HEK293 (cell line): ENCODE data around the gene TPO.

ENCODE experiments used
- CTCF ChIA-PET: fragments of 350-600 bp; formaldehyde crosslinking; extraction: SDS; loops from one replicate; lab custom pipeline; 2021; ENCODE audit warnings: antibody characterized with exemption; lab: Yijun Ruan, JAX
- POLR2A ChIA-PET: fragments of 300-600 bp; formaldehyde crosslinking; extraction: SDS; loops from one replicate; lab custom pipeline; 2020; ENCODE audit warnings: antibody characterized with exemption, inconsistent platforms; lab: Yijun Ruan, JAX
- H3K27ac ChIP-seq: fragments of 200-500 bp; sonication (Bioruptor generic); 2 replicates; pipeline ENCODE4 v1.5.1; 2014; ENCODE audit warnings: low read depth, low read length, control low read depth, inconsistent platforms; ENCODE audit errors: extremely low read depth
- H3K36me3 ChIP-seq, 2 experiments: fragments of 200-500 bp in 1 of 2; sonication (Bioruptor generic) in 1 of 2; 1 replicate in 1 of 2; 2 replicates in 1 of 2; pipeline ENCODE4 v1.5.1; 2014 to 2017; ENCODE audit warnings: inconsistent platforms in 2 of 2, low read length in 2 of 2; ENCODE audit not compliant: control insufficient read depth in 2 of 2, insufficient read depth in 1 of 2
- H3K4me1 ChIP-seq: fragments of 200-500 bp; sonication (Bioruptor generic); 2 replicates; pipeline ENCODE4 v1.5.1; 2014; ENCODE audit warnings: mild to moderate bottlenecking, low read length, inconsistent platforms; ENCODE audit not compliant: control insufficient read depth, insufficient read depth
- H3K4me3 ChIP-seq: 2 replicates; pipeline ENCODE4 v1.5.1; 2011; ENCODE audit warnings: low read depth, mild to moderate bottlenecking, control low read depth, low read length, moderate library complexity
- H3K9me3 ChIP-seq: fragments of 200-500 bp; sonication (Bioruptor generic); 2 replicates; pipeline ENCODE4 v1.5.1; 2014; ENCODE audit warnings: low read depth, low read length, inconsistent platforms; ENCODE audit not compliant: control insufficient read depth, insufficient read depth
- EGR2 ChIP-seq: fragments of 450-650 bp; formaldehyde crosslinking; IDR thresholded peaks from 2 replicates; pipeline ENCODE4 v1.5.1; 2016; ENCODE audit warnings: low read depth, missing biosample characterization, missing genetic modification characterization
- GLI4 ChIP-seq: fragments of 450-650 bp; formaldehyde crosslinking; IDR thresholded peaks from 2 replicates; pipeline ENCODE4 v1.5.1; 2016; ENCODE audit warnings: missing biosample characterization, missing genetic modification characterization
- GLIS1 ChIP-seq: fragments of 450-650 bp; formaldehyde crosslinking; IDR thresholded peaks from 2 replicates; pipeline ENCODE4 v1.5.1; 2016; ENCODE audit warnings: missing biosample characterization, missing genetic modification characterization
- HOXD13 ChIP-seq: sonication (generic); formaldehyde crosslinking; IDR thresholded peaks from 2 replicates; pipeline ENCODE4 v1.8.0; 2022; ENCODE audit warnings: missing genetic modification reagents, borderline replicate concordance
- OVOL3 ChIP-seq: fragments of 450-650 bp; formaldehyde crosslinking; IDR thresholded peaks from 2 replicates; pipeline ENCODE4 v1.5.1; 2016; ENCODE audit warnings: missing biosample characterization, missing genetic modification characterization
- SP3 ChIP-seq: fragments of 450-650 bp; formaldehyde crosslinking; IDR thresholded peaks from 2 replicates; pipeline ENCODE4 v1.5.1; 2016; ENCODE audit warnings: missing biosample characterization, missing genetic modification characterization
- ZBTB1 ChIP-seq: fragments of 450-650 bp; formaldehyde crosslinking; IDR thresholded peaks from 2 replicates; pipeline ENCODE4 v1.5.1; 2016; ENCODE audit warnings: missing biosample characterization, missing genetic modification characterization
- ZBTB20 ChIP-seq: fragments of 450-650 bp; formaldehyde crosslinking; IDR thresholded peaks from 2 replicates; pipeline ENCODE4 v1.5.1; 2016; ENCODE audit warnings: missing biosample characterization, missing genetic modification characterization
- ZNF121 ChIP-seq: fragments of 450-650 bp; formaldehyde crosslinking; IDR thresholded peaks from 2 replicates; pipeline ENCODE4 v1.5.1; 2016; ENCODE audit warnings: missing biosample characterization, missing genetic modification characterization
- ZNF239 ChIP-seq: fragments of 450-650 bp; formaldehyde crosslinking; IDR thresholded peaks from 2 replicates; pipeline ENCODE4 v1.5.1; 2016; ENCODE audit warnings: missing biosample characterization, missing genetic modification characterization
- ZNF366 ChIP-seq: fragments of 450-650 bp; formaldehyde crosslinking; conservative IDR thresholded peaks from 2 replicates; pipeline ENCODE4 v1.5.1; 2016; ENCODE audit warnings: missing biosample characterization, missing genetic modification characterization
- ZNF449 ChIP-seq: fragments of 450-650 bp; formaldehyde crosslinking; IDR thresholded peaks from 2 replicates; pipeline ENCODE4 v1.5.1; 2017; ENCODE audit warnings: missing biosample characterization, mild to moderate bottlenecking, missing genetic modification characterization, moderate library complexity
- ZNF48 ChIP-seq: fragments of 450-650 bp; formaldehyde crosslinking; IDR thresholded peaks from 2 replicates; pipeline ENCODE4 v1.5.1; 2016; ENCODE audit warnings: missing biosample characterization, missing genetic modification characterization
- ZNF513 ChIP-seq: fragments of 450-650 bp; IDR thresholded peaks from 2 replicates; pipeline ENCODE4 v1.5.1; 2018; ENCODE audit warnings: missing biosample characterization, missing genetic modification characterization
- ZNF521 ChIP-seq: fragments of 450-650 bp; formaldehyde crosslinking; IDR thresholded peaks from 2 replicates; pipeline ENCODE4 v1.5.1; 2017; ENCODE audit warnings: missing biosample characterization, mild to moderate bottlenecking, missing genetic modification characterization
- ZNF596 ChIP-seq: fragments of 450-650 bp; IDR thresholded peaks from 2 replicates; pipeline ENCODE4 v1.5.0; 2018; ENCODE audit warnings: missing biosample characterization, mild to moderate bottlenecking, missing genetic modification characterization, moderate library complexity
- ZNF837 ChIP-seq: fragments of 450-650 bp; formaldehyde crosslinking; IDR thresholded peaks from 2 replicates; pipeline ENCODE4 v1.5.1; 2016; ENCODE audit warnings: missing biosample characterization, missing genetic modification characterization
- TF ChIP-seq, protein P1 (sequence below): fragments of 450-650 bp; formaldehyde crosslinking; IDR thresholded peaks from 2 replicates; pipeline ENCODE4 v1.5.1; 2016; ENCODE audit warnings: missing biosample characterization, missing genetic modification characterization, low read depth
- TF ChIP-seq, protein P2 (sequence below): fragments of 450-650 bp; formaldehyde crosslinking; IDR thresholded peaks from 2 replicates; pipeline ENCODE4 v1.5.1; 2016; ENCODE audit warnings: missing biosample characterization, missing genetic modification characterization

TPO gene

DNA sequence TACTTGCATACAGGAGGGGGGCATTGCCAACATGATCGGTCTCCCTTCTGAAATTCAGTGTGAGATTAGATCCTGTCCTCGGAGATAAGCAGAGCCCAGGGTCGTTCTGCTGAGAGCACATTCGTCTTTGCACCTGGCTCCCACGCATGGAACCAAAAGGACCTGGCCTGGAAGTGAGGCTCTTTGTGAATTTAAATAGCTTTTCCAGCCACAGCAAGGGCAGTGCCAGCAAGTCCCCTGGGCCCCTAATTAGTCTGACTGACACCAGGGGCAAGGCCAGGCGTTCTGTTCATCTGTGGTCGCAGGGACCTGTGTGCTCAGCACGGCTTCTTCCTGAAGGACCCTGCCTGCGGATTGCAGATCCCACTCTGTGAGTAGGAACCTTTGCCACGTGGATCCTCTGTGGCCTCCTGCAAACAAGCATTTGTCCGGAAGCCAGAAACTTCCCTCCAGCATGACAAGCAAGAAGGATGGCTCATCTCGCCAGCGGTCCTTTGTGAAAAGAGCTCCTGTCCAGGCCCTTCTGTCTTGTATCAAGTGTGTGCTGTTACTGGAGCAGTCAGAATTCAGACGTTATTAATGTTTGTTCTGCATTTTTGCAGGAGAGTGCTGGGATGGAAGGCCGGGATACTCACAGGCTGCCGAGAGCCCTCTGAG lies 128.7 kb downstream of the TPO start:
- TF ChIP-seq ZNF121 (tag by site-specific recombination): no peak
- TF ChIP-seq EGR2 (tag by site-specific recombination): no peak
- no peak for TF ChIP-seq ZNF239
- TF ChIP-seq, protein P1, sequence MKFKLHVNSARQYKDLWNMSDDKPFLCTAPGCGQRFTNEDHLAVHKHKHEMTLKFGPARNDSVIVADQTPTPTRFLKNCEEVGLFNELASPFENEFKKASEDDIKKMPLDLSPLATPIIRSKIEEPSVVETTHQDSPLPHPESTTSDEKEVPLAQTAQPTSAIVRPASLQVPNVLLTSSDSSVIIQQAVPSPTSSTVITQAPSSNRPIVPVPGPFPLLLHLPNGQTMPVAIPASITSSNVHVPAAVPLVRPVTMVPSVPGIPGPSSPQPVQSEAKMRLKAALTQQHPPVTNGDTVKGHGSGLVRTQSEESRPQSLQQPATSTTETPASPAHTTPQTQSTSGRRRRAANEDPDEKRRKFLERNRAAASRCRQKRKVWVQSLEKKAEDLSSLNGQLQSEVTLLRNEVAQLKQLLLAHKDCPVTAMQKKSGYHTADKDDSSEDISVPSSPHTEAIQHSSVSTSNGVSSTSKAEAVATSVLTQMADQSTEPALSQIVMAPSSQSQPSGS (tag by site-specific recombination): no peak
- TF ChIP-seq ZNF513 (tag by site-specific recombination): no peak
- no peak for TF ChIP-seq ZNF596 (tag by site-specific recombination)
- no peak for TF ChIP-seq ZNF521
- no peak for TF ChIP-seq ZBTB20 (tag by site-specific recombination)
- TF ChIP-seq ZNF366 (tag by site-specific recombination): no peak
- TF ChIP-seq SP3: no peak
- TF ChIP-seq, protein P2, sequence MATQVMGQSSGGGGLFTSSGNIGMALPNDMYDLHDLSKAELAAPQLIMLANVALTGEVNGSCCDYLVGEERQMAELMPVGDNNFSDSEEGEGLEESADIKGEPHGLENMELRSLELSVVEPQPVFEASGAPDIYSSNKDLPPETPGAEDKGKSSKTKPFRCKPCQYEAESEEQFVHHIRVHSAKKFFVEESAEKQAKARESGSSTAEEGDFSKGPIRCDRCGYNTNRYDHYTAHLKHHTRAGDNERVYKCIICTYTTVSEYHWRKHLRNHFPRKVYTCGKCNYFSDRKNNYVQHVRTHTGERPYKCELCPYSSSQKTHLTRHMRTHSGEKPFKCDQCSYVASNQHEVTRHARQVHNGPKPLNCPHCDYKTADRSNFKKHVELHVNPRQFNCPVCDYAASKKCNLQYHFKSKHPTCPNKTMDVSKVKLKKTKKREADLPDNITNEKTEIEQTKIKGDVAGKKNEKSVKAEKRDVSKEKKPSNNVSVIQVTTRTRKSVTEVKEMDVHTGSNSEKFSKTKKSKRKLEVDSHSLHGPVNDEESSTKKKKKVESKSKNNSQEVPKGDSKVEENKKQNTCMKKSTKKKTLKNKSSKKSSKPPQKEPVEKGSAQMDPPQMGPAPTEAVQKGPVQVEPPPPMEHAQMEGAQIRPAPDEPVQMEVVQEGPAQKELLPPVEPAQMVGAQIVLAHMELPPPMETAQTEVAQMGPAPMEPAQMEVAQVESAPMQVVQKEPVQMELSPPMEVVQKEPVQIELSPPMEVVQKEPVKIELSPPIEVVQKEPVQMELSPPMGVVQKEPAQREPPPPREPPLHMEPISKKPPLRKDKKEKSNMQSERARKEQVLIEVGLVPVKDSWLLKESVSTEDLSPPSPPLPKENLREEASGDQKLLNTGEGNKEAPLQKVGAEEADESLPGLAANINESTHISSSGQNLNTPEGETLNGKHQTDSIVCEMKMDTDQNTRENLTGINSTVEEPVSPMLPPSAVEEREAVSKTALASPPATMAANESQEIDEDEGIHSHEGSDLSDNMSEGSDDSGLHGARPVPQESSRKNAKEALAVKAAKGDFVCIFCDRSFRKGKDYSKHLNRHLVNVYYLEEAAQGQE (tag by site-specific recombination): no peak
- TF ChIP-seq OVOL3: no peak
- no peak for TF ChIP-seq HOXD13 (CRISPR knock-in tag)
- TF ChIP-seq ZNF48 (tag by site-specific recombination): no peak
- no peak for TF ChIP-seq GLI4 (tag by site-specific recombination)
- TF ChIP-seq ZNF837 (tag by site-specific recombination): no peak
- no peak for TF ChIP-seq GLIS1
- no peak for TF ChIP-seq ZNF449 (tag by site-specific recombination)
- TF ChIP-seq ZBTB1: no peak
- ChIA-PET CTCF (interaction anchor here (0.6 to 2.9 kb wide), 3 partner anchors 9 to 410 kb away, joined by 3 to 13 read pairs (median 4); no protein-coding TSS in a partner anchor), POLR2A (no interaction called here)
- H3K4me3 ChIP-seq: no peak overlapping the region
- no peaks in the 10 kb centered on the region for H3K9me3 ChIP-seq
- no peaks in the 10 kb centered on the region for H3K4me1 ChIP-seq
- no peaks in the 10 kb centered on the region for H3K36me3 ChIP-seq
- no peak overlapping the region for H3K27ac ChIP-seq
